ENCODE data around the gene NPAS2. TPM values are rescaled to one million over a fixed set of nuclear protein-coding genes. Genes with fewer than 3 reads are reported as not detected.

NPAS2 gene
- polyA plus RNA-seq, 1 of the 3 experiments (the other 2 are of a cell fraction): 58.5 TPM

DNA sequence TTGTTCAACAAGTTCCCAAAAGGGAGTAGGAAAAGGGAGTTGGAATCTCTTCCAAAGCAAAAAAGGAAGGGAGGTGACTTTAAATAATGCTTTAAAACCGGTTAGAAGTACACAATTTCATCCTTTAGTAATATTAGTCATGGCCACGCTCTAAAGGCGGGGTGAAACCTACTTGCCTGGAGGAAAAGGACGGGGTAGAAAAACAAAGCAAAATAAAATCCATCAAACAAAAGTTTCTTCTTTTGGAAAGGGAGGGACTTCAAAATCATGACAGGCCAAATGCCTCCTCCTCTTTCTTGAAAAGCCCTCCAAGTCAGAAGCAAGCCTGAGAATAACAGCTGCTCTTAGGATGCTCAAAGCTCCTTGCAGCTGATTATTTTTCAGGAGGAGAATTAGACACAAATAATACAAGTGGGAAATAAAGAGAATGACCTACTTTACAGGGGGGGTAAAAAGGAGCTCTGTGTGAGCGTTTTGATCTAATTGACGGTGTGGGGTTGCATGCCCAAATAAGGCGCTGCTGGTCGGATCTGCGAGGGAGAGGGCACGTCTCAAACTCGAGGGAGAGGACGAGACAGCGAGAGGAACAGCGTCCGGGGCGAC lies 1.8 kb upstream of the NPAS2 start:
- ChIA-PET POLR2A (no interaction called here), CTCF (no interaction called here)
- peak overlapping the region; percentile 63 to 64; a peak in 3 of 4 replicates for H3K27ac ChIP-seq (ENCODE audit: low read depth in 2 of 2, low read length in 1 of 2)
- no peaks in the 10 kb centered on the region for H3K27me3 ChIP-seq (ENCODE audit: insufficient read depth)
- H3K9ac ChIP-seq: peak overlapping the region; percentile 70
- peak overlapping the region; percentile 70 to 75 for H3K4me3 ChIP-seq (ENCODE audit: low read depth in 2 of 2, low read length in 1 of 2)
- H3K4me2 ChIP-seq: peak overlapping the region; percentile 87
- H3K9me3 ChIP-seq: no peaks in the 10 kb centered on the region
- no peak for DNase-seq
- peaks cover 9% of the 10 kb centered on the region for H3F3A ChIP-seq (replicated peaks; ENCODE audit: insufficient read depth)
- no peaks in the 10 kb centered on the region for H3K9me2 ChIP-seq
- 21% methylated on average over 16 of the region's 16 CpGs for WGBS (ENCODE audit: low lambda C conversion rate)
- TF ChIP-seq GATA2 (CRISPR knock-in tag; IDR thresholded peaks at IDR 0.05): no peak
- H4K20me1 ChIP-seq (ENCODE audit: insufficient read depth): no peaks in the 10 kb centered on the region; the same call in 1 of the 2 replicates
- H3K36me3 ChIP-seq (replicated peaks in 1 of 2; ENCODE audit: control insufficient read depth in 1 of 2, insufficient read depth in 2 of 2, low read length in 1 of 2): no peaks in the 10 kb centered on the region
- peaks cover 0 to 5% of the 10 kb centered on the region in 2 experiments; a peak in 2 of 4 replicates for H3K4me1 ChIP-seq (ENCODE audit: control insufficient read depth in 1 of 2, insufficient read depth in 2 of 2, low read depth in 1 of 2, low read length in 1 of 2)
- peaks cover 31% of the 10 kb centered on the region for H3K79me2 ChIP-seq (ENCODE audit: insufficient read depth)
- peak overlapping the region; percentile 63; the same call in 1 of the 2 replicates for H2AFZ ChIP-seq (ENCODE audit: low read depth)

DNA sequence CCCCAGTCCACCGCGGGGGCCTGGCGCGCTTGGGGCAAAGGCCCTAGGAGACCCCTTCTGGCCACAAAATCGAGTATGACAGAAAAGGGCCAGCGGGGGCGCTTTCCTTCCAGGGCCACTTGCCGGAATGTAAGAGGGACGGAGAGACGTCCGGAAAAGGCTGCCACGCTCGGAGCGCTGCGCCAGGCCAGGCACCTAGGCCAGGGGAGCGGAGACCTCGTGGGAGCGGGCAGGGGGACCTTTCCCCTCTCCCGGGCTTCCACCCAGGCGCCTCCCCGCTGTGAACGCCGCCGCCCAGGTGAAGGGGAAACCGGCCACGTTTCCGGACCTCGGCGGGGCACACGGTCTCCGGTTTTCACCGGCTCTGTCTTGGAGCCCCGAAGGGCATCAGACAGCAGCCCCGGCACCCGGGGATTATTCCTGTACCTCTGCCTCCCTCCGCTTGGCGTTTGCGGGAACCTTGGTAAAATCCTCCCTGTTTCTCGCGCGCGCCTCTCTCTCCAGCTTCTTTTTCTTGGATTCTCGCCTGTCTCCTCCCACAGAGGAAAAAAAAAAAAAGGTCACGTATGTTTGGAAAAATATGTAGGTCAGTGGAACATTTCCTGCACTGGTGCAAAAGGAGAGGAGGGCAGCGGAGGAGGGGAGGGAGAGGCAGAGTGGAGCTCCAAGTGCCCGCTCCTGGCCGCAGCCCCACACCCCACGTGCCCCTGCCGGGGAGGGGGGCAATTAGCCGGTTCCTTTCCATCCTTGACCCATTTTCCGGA lies 1.2 kb upstream of the NPAS2 start:
- WGBS (ENCODE audit: low lambda C conversion rate): 3% methylated on average over 28 of the region's 51 CpGs
- peak overlapping the region; percentile 63 to 64 for H3K27ac ChIP-seq (ENCODE audit: low read depth in 2 of 2, low read length in 1 of 2)
- peaks cover 9% of the 10 kb centered on the region for H3F3A ChIP-seq (replicated peaks; ENCODE audit: insufficient read depth)
- POLR2A ChIA-PET: no interaction called here
- peak; percentile 66 for DNase-seq
- H3K36me3 ChIP-seq (replicated peaks in 1 of 2; ENCODE audit: control insufficient read depth in 1 of 2, insufficient read depth in 2 of 2, low read length in 1 of 2): no peaks in the 10 kb centered on the region
- peak overlapping the region; percentile 70 for H3K9ac ChIP-seq
- no peaks in the 10 kb centered on the region for H3K9me2 ChIP-seq
- H3K27me3 ChIP-seq (ENCODE audit: insufficient read depth): no peaks in the 10 kb centered on the region
- H4K20me1 ChIP-seq (ENCODE audit: insufficient read depth): no peaks in the 10 kb centered on the region; the same call in 1 of the 2 replicates
- peak overlapping the region; percentile 87 for H3K4me2 ChIP-seq
- peak overlapping the region; percentile 70 to 75 for H3K4me3 ChIP-seq (ENCODE audit: low read depth in 2 of 2, low read length in 1 of 2)
- peak overlapping the region; percentile 63; the same call in 1 of the 2 replicates for H2AFZ ChIP-seq (ENCODE audit: low read depth)
- CTCF ChIA-PET: interaction anchor here (0.6 to 1.0 kb wide), 5 partner anchors 20 to 421 kb away, joined by 3 to 4 read pairs (median 3); no protein-coding TSS in a partner anchor
- H3K4me1 ChIP-seq (ENCODE audit: control insufficient read depth in 1 of 2, insufficient read depth in 2 of 2, low read depth in 1 of 2, low read length in 1 of 2): no peaks in the 10 kb centered on the region; a peak in 2 of 4 replicates
- H3K9me3 ChIP-seq: no peaks in the 10 kb centered on the region
- H3K79me2 ChIP-seq (ENCODE audit: insufficient read depth): peaks cover 32% of the 10 kb centered on the region
- no peak for TF ChIP-seq RCOR1 (IDR thresholded peaks at IDR 0.05; ENCODE audit: low read length)
- TF ChIP-seq FOSL2 (IDR thresholded peaks at IDR 0.05; ENCODE audit: borderline replicate concordance, low read depth): peak; percentile 3; the same call in 1 of the 2 replicates
- no peak for TF ChIP-seq ELF1 (IDR thresholded peaks at IDR 0.05)
- TF ChIP-seq NFIC (IDR thresholded peaks at IDR 0.05; ENCODE audit: borderline replicate concordance): peak; percentile 65
- TF ChIP-seq RXRA (IDR thresholded peaks at IDR 0.05; ENCODE audit: borderline replicate concordance, low read depth): peak; percentile 93; the same call in 1 of the 2 replicates
- TF ChIP-seq TCF12 (IDR thresholded peaks at IDR 0.05): peak; percentile 69
- peak; percentile 25; the same call in 1 of the 2 replicates for TF ChIP-seq MEF2A (IDR thresholded peaks at IDR 0.05; ENCODE audit: borderline replicate concordance, low read depth)
- TF ChIP-seq POLR2AphosphoS5 (IDR thresholded peaks at IDR 0.05; ENCODE audit: low read depth, low read length): peak; percentile 26; the same call in 1 of the 2 replicates
- TF ChIP-seq CHD2 (IDR thresholded peaks at IDR 0.05; ENCODE audit: low read length, partially characterized antibody): no peak
- no peak for TF ChIP-seq FOXJ3 (CRISPR knock-in tag; IDR thresholded peaks at IDR 0.05)
- TF ChIP-seq, protein P1, sequence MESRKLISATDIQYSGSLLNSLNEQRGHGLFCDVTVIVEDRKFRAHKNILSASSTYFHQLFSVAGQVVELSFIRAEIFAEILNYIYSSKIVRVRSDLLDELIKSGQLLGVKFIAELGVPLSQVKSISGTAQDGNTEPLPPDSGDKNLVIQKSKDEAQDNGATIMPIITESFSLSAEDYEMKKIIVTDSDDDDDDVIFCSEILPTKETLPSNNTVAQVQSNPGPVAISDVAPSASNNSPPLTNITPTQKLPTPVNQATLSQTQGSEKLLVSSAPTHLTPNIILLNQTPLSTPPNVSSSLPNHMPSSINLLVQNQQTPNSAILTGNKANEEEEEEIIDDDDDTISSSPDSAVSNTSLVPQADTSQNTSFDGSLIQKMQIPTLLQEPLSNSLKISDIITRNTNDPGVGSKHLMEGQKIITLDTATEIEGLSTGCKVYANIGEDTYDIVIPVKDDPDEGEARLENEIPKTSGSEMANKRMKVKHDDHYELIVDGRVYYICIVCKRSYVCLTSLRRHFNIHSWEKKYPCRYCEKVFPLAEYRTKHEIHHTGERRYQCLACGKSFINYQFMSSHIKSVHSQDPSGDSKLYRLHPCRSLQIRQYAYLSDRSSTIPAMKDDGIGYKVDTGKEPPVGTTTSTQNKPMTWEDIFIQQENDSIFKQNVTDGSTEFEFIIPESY (IDR thresholded peaks at IDR 0.05; ENCODE audit: borderline replicate concordance, low read depth): peak; percentile 37; the same call in 1 of the 2 replicates
- TF ChIP-seq, protein P2, sequence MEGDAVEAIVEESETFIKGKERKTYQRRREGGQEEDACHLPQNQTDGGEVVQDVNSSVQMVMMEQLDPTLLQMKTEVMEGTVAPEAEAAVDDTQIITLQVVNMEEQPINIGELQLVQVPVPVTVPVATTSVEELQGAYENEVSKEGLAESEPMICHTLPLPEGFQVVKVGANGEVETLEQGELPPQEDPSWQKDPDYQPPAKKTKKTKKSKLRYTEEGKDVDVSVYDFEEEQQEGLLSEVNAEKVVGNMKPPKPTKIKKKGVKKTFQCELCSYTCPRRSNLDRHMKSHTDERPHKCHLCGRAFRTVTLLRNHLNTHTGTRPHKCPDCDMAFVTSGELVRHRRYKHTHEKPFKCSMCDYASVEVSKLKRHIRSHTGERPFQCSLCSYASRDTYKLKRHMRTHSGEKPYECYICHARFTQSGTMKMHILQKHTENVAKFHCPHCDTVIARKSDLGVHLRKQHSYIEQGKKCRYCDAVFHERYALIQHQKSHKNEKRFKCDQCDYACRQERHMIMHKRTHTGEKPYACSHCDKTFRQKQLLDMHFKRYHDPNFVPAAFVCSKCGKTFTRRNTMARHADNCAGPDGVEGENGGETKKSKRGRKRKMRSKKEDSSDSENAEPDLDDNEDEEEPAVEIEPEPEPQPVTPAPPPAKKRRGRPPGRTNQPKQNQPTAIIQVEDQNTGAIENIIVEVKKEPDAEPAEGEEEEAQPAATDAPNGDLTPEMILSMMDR (IDR thresholded peaks at IDR 0.05): peak; percentile 58
- 0 out of 2 replicates have a peak, but pooled peaks have one; percentile 31 for TF ChIP-seq SIN3A (IDR thresholded peaks at IDR 0.05; ENCODE audit: borderline replicate concordance, low read depth, low read length)
- TF ChIP-seq TEAD4 (IDR thresholded peaks at IDR 0.05; ENCODE audit: borderline replicate concordance, insufficient read depth): peak; percentile 50; the same call in 1 of the 2 replicates
- peak in 1 of 2 experiments; percentile 51; a peak in 1 of 4 replicates for TF ChIP-seq EP300 (IDR thresholded peaks at IDR 0.05; ENCODE audit: borderline replicate concordance in 1 of 2, low read depth in 1 of 2, low read length in 1 of 2)
- TF ChIP-seq, protein P3, sequence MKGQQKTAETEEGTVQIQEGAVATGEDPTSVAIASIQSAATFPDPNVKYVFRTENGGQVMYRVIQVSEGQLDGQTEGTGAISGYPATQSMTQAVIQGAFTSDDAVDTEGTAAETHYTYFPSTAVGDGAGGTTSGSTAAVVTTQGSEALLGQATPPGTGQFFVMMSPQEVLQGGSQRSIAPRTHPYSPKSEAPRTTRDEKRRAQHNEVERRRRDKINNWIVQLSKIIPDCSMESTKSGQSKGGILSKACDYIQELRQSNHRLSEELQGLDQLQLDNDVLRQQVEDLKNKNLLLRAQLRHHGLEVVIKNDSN (IDR thresholded peaks at IDR 0.05; ENCODE audit: borderline replicate concordance, low read depth): peak; percentile 65; the same call in 1 of the 2 replicates
- peak; percentile 48; the same call in 1 of the 2 replicates for TF ChIP-seq TAF1 (IDR thresholded peaks at IDR 0.05; ENCODE audit: borderline replicate concordance, low read depth, low read length)
- TF ChIP-seq RAD21 (IDR thresholded peaks at IDR 0.05; ENCODE audit: low read length): peak; percentile 27; the same call in 1 of the 2 replicates

All from SK-N-SH (cell line).